ENCODE measurements around the gene MGAT5.

Gene MGAT5

GRCh38 chr2:134305109-134305491, 51.2 kb downstream of the MGAT5 start:
- no peak overlapping the region for H3K27ac ChIP-seq (ENCODE audit: low read length, poor library complexity, severe bottlenecking)
- H2BK15ac ChIP-seq (ENCODE audit: low read depth, poor library complexity, severe bottlenecking) = no peak overlapping the region
- H3K4me3 ChIP-seq (ENCODE audit: insufficient read depth in 1 of 2, low read depth in 1 of 2, low read length in 2 of 2) = no peak overlapping the region
- H3K18ac ChIP-seq (ENCODE audit: low read depth in 1 of 2, low read length in 2 of 2) = no peak overlapping the region
- H3K79me1 ChIP-seq (replicated peaks; ENCODE audit: low read length, poor library complexity, severe bottlenecking) = peaks cover 7% of the 10 kb centered on the region
- H2BK5ac ChIP-seq (ENCODE audit: low read depth, low read length, poor library complexity, severe bottlenecking) = no peak overlapping the region
- H3K9ac ChIP-seq (ENCODE audit: low read length) = no peak overlapping the region
- no peak overlapping the region for H4K91ac ChIP-seq (ENCODE audit: low read length)
- H2AK5ac ChIP-seq (ENCODE audit: low read length, severe bottlenecking) = no peak overlapping the region
- no peak overlapping the region for H2AFZ ChIP-seq (ENCODE audit: low read depth, low read length)
- H3K4me2 ChIP-seq (ENCODE audit: low read length, poor library complexity, severe bottlenecking) = no peak overlapping the region
- H2BK12ac ChIP-seq (ENCODE audit: low read length in 2 of 2) = no peak overlapping the region
- no peaks in the 10 kb centered on the region for H3K9me3 ChIP-seq (ENCODE audit: control insufficient read depth, low read length)
- no peak overlapping the region for H4K8ac ChIP-seq (ENCODE audit: low read length)
- 100% methylated on average over 4 of the region's 5 CpGs for WGBS
- no peak overlapping the region for H3K14ac ChIP-seq (ENCODE audit: low read length in 2 of 2)
- no peak overlapping the region for H2BK120ac ChIP-seq (ENCODE audit: low read depth, low read length)
- no peak overlapping the region for H3K23ac ChIP-seq (ENCODE audit: low read length in 2 of 2)
- DNase-seq = no peak
- H3K36me3 ChIP-seq (ENCODE audit: control insufficient read depth in 1 of 2, insufficient read depth in 2 of 2, low read depth in 1 of 2, low read length in 2 of 2) = no peaks in the 10 kb centered on the region
- H3K4ac ChIP-seq (ENCODE audit: low read depth in 1 of 2, low read length in 2 of 2) = no peak overlapping the region
- H3K27me3 ChIP-seq (ENCODE audit: control insufficient read depth in 1 of 2, insufficient read depth in 1 of 2, low read length in 2 of 2) = no peaks in the 10 kb centered on the region
- H3K4me1 ChIP-seq (ENCODE audit: control insufficient read depth, insufficient read depth, low read depth, low read length) = peaks cover 2% of the 10 kb centered on the region

GRCh38 chr2:134306521-134306920, 52.6 kb downstream of the MGAT5 start:
- 97% methylated on average over 2 of the region's 2 CpGs for WGBS
- no peak overlapping the region for H3K27ac ChIP-seq (ENCODE audit: low read length, poor library complexity, severe bottlenecking)

GRCh38 chr2:134307334-134307733, 53.5 kb downstream of the MGAT5 start:
- Histone ChIP-seq H2BK15ac (ENCODE audit: low read depth, poor library complexity, severe bottlenecking) (no peak overlapping the region), H3K4me3 (ENCODE audit: insufficient read depth in 1 of 2, low read depth in 1 of 2, low read length in 2 of 2) (no peak overlapping the region), H3K23ac (ENCODE audit: low read length in 2 of 2) (no peak overlapping the region), H3K14ac (ENCODE audit: low read length in 2 of 2) (no peak overlapping the region), H3K4me1 (ENCODE audit: control insufficient read depth, insufficient read depth, low read depth, low read length) (peaks cover 6% of the 10 kb centered on the region), H3K27me3 (ENCODE audit: control insufficient read depth in 1 of 2, insufficient read depth in 1 of 2, low read length in 2 of 2) (no peaks in the 10 kb centered on the region), H2AFZ (ENCODE audit: low read depth, low read length) (no peak overlapping the region), H4K8ac (ENCODE audit: low read length) (peak overlapping the region; percentile 36), H2BK12ac (ENCODE audit: low read length in 2 of 2) (no peak overlapping the region), H3K9ac (ENCODE audit: low read length) (no peak overlapping the region), H3K27ac (ENCODE audit: low read length, poor library complexity, severe bottlenecking) (no peak overlapping the region), H3K36me3 (ENCODE audit: control insufficient read depth in 1 of 2, insufficient read depth in 2 of 2, low read depth in 1 of 2, low read length in 2 of 2) (no peaks in the 10 kb centered on the region), H2AK5ac (ENCODE audit: low read length, severe bottlenecking) (no peak overlapping the region), H2BK5ac (ENCODE audit: low read depth, low read length, poor library complexity, severe bottlenecking) (no peak overlapping the region), H4K91ac (ENCODE audit: low read length) (no peak overlapping the region), H3K4me2 (ENCODE audit: low read length, poor library complexity, severe bottlenecking) (no peak overlapping the region), H3K9me3 (ENCODE audit: control insufficient read depth, low read length) (no peaks in the 10 kb centered on the region), H3K4ac (ENCODE audit: low read depth in 1 of 2, low read length in 2 of 2) (no peak overlapping the region), H2BK120ac (ENCODE audit: low read depth, low read length) (no peak overlapping the region), H3K79me1 (replicated peaks; ENCODE audit: low read length, poor library complexity, severe bottlenecking) (peaks cover 7% of the 10 kb centered on the region), H3K18ac (ENCODE audit: low read depth in 1 of 2, low read length in 2 of 2) (no peak overlapping the region)
- WGBS = 71% methylated on average over 2 of the region's 5 CpGs
- DNase-seq = no peak

More at GRCh38 chr2:134306521-134306920, 52.6 kb downstream of the MGAT5 start:
- Histone ChIP-seq H3K18ac (ENCODE audit: low read depth in 1 of 2, low read length in 2 of 2) (no peak overlapping the region), H3K36me3 (ENCODE audit: control insufficient read depth in 1 of 2, insufficient read depth in 2 of 2, low read depth in 1 of 2, low read length in 2 of 2) (no peaks in the 10 kb centered on the region), H3K14ac (ENCODE audit: low read length in 2 of 2) (no peak overlapping the region), H4K8ac (ENCODE audit: low read length) (no peak overlapping the region), H2AFZ (ENCODE audit: low read depth, low read length) (no peak overlapping the region), H3K4me3 (ENCODE audit: insufficient read depth in 1 of 2, low read depth in 1 of 2, low read length in 2 of 2) (no peak overlapping the region), H2BK5ac (ENCODE audit: low read depth, low read length, poor library complexity, severe bottlenecking) (no peak overlapping the region), H3K4ac (ENCODE audit: low read depth in 1 of 2, low read length in 2 of 2) (no peak overlapping the region), H3K4me2 (ENCODE audit: low read length, poor library complexity, severe bottlenecking) (no peak overlapping the region), H3K79me1 (replicated peaks; ENCODE audit: low read length, poor library complexity, severe bottlenecking) (peaks cover 9% of the 10 kb centered on the region), H2BK12ac (ENCODE audit: low read length in 2 of 2) (no peak overlapping the region), H3K9me3 (ENCODE audit: control insufficient read depth, low read length) (no peaks in the 10 kb centered on the region), H3K9ac (ENCODE audit: low read length) (no peak overlapping the region), H3K23ac (ENCODE audit: low read length in 2 of 2) (no peak overlapping the region), H3K4me1 (ENCODE audit: control insufficient read depth, insufficient read depth, low read depth, low read length) (peaks cover 4% of the 10 kb centered on the region), H4K91ac (ENCODE audit: low read length) (no peak overlapping the region), H2BK15ac (ENCODE audit: low read depth, poor library complexity, severe bottlenecking) (no peak overlapping the region), H3K27me3 (ENCODE audit: control insufficient read depth in 1 of 2, insufficient read depth in 1 of 2, low read length in 2 of 2) (no peaks in the 10 kb centered on the region), H2BK120ac (ENCODE audit: low read depth, low read length) (no peak overlapping the region), H2AK5ac (ENCODE audit: low read length, severe bottlenecking) (no peak overlapping the region)
- no peak for DNase-seq

GRCh38 chr2:134308474-134309385, 54.9 kb downstream of the MGAT5 start:
- Histone ChIP-seq H3K79me1 (replicated peaks; ENCODE audit: low read length, poor library complexity, severe bottlenecking) (peaks cover 7% of the 10 kb centered on the region), H3K14ac (ENCODE audit: low read length in 2 of 2) (no peak overlapping the region), H4K8ac (ENCODE audit: low read length) (no peak overlapping the region), H4K91ac (ENCODE audit: low read length) (no peak overlapping the region), H3K9ac (ENCODE audit: low read length) (no peak overlapping the region), H3K23ac (ENCODE audit: low read length in 2 of 2) (no peak overlapping the region), H3K27me3 (ENCODE audit: control insufficient read depth in 1 of 2, insufficient read depth in 1 of 2, low read length in 2 of 2) (no peaks in the 10 kb centered on the region), H3K18ac (ENCODE audit: low read depth in 1 of 2, low read length in 2 of 2) (no peak overlapping the region), H3K4me3 (ENCODE audit: insufficient read depth in 1 of 2, low read depth in 1 of 2, low read length in 2 of 2) (no peak overlapping the region), H2BK15ac (ENCODE audit: low read depth, poor library complexity, severe bottlenecking) (no peak overlapping the region), H2BK120ac (ENCODE audit: low read depth, low read length) (no peak overlapping the region), H3K36me3 (ENCODE audit: control insufficient read depth in 1 of 2, insufficient read depth in 2 of 2, low read depth in 1 of 2, low read length in 2 of 2) (no peaks in the 10 kb centered on the region), H2AFZ (ENCODE audit: low read depth, low read length) (no peak overlapping the region), H3K4me1 (ENCODE audit: control insufficient read depth, insufficient read depth, low read depth, low read length) (peaks cover 8% of the 10 kb centered on the region), H3K4me2 (ENCODE audit: low read length, poor library complexity, severe bottlenecking) (no peak overlapping the region), H3K4ac (ENCODE audit: low read depth in 1 of 2, low read length in 2 of 2) (no peak overlapping the region), H3K9me3 (ENCODE audit: control insufficient read depth, low read length) (no peaks in the 10 kb centered on the region), H2BK12ac (ENCODE audit: low read length in 2 of 2) (no peak overlapping the region), H2AK5ac (ENCODE audit: low read length, severe bottlenecking) (no peak overlapping the region), H2BK5ac (ENCODE audit: low read depth, low read length, poor library complexity, severe bottlenecking) (no peak overlapping the region), H3K27ac (ENCODE audit: low read length, poor library complexity, severe bottlenecking) (no peak overlapping the region)
- 100% methylated on average over 1 of the region's 3 CpGs for WGBS
- DNase-seq = no peak

All from mesenchymal stem cell (in vitro differentiated cells and primary cell).